SHP77 (cell line): Measurements from ENCODE around the gene PELI3.

Source experiments
- DNase-seq, 2 experiments: peaks; one replicate each; lab custom pipeline; 2025; lab: John Stamatoyannopoulos, UW

Gene PELI3

DNA sequence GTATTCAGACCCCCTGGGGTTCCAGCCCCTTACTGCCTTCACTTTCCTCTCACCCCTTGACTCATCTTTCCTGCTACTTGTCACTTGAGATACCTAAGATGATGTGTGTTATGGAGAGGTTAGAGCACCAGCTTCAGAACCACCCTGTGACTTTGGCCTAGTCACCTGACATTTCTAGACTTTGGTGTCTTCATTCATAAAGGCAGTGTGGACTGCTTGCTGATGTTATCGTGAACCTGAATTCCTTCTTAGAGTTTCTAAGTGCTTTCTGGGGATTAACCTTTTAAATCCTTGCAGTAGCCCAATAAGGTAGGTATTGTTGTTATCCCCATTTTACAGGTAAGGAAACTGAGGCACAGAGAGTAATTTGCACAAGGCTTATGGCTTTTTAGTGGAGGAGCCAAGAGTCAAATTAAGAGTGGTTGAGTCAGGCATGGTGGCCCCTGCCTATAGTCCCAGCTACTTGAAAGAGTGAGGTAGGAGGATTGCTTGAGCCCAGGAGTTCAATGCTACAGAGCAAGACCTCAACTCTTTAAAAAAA lies 38.6 kb downstream of the PELI3 start:
- DNase-seq: no peak

DNA sequence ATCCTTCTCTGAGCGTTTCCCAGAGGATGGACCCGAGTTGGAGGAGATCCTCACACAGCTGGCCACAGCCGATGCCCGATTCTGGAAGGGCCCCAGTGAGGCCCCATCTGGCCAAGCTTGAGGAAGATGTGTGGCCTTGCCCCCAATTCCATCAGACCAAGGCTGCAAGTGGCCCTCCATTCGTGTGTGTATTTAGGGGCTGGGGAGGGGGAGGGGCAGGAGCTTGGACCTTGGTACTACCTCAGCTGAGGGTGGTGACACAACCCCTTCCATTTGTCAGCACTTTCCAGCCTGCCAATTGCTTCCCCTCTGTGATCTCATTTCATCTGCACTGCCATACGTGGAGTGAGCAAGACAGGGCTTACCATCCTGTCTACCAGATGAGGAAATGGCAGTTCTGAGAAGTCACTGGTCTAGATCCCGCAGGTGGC lies 42.4 kb downstream of the PELI3 start:
- DNase-seq: no peak

DNA sequence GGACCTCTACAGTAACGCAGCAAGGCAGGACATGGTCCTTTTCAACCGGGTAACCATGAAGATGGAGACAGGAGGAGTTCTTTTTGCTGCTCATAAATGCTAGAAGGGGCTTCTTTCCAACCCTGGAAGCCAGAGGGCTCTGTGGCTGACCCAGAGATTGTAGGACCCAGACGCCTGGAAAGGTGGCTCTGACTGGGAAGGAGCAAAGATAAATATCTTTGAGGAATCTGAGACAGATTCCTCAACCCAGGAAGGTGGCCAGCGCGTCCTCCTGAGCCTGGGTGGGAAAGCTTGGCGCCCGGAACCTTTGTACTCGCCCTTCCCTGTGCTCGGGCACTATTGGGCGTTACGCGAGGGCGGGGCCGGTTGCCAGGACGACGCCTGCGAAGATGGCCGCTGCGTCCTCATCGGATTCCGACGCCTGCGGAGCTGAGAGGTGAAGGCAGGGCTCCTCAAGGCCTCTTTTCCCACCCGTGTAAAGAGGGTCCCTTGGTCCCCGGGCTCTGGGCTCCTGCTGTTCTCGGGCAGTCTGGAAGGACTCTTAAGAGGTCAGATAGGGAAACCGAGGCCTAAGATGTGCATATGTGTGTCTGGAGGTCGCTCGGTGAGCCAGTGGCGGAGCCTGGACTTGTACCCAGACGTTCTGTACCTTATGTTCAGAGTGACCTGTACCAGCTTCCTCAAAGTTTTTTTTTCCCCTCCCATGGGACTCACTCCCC lies 43.7 kb downstream of the PELI3 start, which contains the start of gene BBS1:
Gene BBS1, plus strand, starts transcription at position 365 of the 719 bp plus-strand sequence. Its CDS starts 25 bp downstream, at position 390.
- peak; percentile 75 to 77 for DNase-seq

DNA sequence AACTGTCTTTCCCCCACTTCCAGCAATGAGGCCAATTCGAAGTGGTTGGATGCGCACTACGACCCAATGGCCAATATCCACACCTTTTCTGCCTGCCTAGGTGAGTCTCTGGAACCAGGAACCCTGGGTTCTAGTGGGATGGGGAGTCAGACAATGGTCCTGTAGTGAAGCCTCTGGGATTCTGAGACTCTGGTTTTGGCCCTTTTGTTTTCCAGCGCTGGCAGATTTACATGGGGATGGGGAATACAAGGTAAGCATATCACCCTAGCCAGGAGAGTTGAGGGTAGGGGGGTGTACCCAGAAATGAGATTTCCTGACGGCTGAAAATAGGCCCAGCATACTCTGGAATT lies 44.3 kb downstream of the PELI3 start:
- no peak for DNase-seq

DNA sequence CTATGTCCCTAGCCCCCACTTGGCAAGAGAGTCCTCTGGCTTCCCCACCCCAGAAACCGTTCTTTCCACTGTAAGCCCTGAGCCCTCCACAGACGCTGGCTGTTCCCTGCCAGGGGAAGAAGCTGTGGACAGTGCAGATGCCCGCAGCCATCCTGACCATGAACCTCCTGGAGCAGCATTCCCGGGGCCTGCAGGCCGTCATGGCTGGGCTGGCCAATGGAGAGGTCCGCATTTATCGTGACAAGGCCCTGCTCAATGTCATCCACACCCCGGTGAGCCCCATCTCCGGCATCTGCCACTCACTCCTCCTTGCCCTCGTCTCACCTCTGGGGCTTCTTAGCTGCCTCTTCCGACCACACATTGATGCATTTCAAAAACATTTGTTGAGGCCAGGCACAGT lies 56.9 kb downstream of the PELI3 start:
- DNase-seq: no peak

DNA sequence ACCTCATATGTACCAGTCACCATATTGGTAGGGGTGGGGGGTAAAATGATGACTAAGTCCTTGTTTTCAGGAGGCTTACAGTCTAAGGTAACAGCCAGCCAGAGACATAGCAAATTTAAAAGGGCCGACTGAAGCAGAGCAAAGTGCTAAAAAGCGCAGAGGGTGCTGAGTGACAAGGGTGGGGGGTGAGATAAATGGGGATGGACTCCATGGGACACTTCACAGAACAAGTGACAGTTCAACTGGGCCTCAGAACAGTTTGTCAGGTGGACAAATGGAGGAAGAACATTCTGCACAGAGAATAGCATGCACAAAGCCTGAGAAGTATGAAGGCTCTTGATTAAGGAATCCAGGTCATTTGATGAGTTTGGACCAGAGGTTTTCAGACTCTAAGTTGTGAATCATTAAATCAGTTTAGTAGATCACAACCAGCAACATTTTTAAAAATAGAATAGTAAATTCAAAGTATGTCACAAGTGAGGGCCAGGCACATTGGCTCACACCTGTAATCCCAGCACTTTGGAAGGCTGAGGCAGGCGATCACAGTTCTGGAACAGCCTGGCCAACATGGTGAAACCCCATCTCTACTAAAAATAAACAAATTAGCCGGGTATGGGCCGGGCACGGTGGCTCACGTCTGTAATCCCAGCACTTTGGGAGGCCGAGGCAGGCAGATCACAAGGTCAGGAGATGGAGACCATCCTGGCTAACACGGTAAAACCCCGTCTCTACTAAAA lies 57.8 kb downstream of the PELI3 start:
- no peak for DNase-seq
